HEK293T (cell line): ENCODE results near the gene ATG16L2.

Source experiments
- CTCF ChIA-PET: fragments of 350-600 bp; formaldehyde crosslinking; extraction: SDS; loops from one replicate; lab custom pipeline; 2021; ENCODE audit warnings: antibody characterized with exemption, inconsistent platforms; lab: Yijun Ruan, JAX
- POLR2A ChIA-PET: fragments of 350-600 bp; formaldehyde crosslinking; extraction: SDS; loops from one replicate; lab custom pipeline; 2020; ENCODE audit warnings: antibody characterized with exemption, inconsistent platforms; lab: Yijun Ruan, JAX
- DNase-seq: peaks from one replicate; pipeline ENCODE4 v3.0.0; 2012; ENCODE audit warnings: mixed read lengths; ENCODE audit errors: extremely low spot score
- ARNT ChIP-seq: fragments of 450-650 bp; IDR thresholded peaks from 2 replicates; pipeline ENCODE4 v1.6.1; 2017; ENCODE audit warnings: mild to moderate bottlenecking
- BHLHE40 ChIP-seq: fragments of 450-650 bp; IDR thresholded peaks from 2 replicates; pipeline ENCODE4 v1.6.1; 2016; ENCODE audit warnings: mild to moderate bottlenecking, moderate library complexity, borderline replicate concordance
- CTBP1 ChIP-seq: fragments of 450-650 bp; IDR thresholded peaks from 2 replicates; pipeline ENCODE4 v1.6.1; 2016; ENCODE audit warnings: borderline replicate concordance
- ELF4 ChIP-seq: fragments of 450-650 bp; IDR thresholded peaks from 2 replicates; pipeline ENCODE4 v1.6.1; 2017; ENCODE audit warnings: antibody characterized with exemption
- FOXA1 ChIP-seq: fragments of 450-650 bp; IDR thresholded peaks from 2 replicates; pipeline ENCODE4 v1.6.1; 2016; ENCODE audit warnings: mild to moderate bottlenecking
- FOXK2 ChIP-seq: fragments of 450-650 bp; IDR thresholded peaks from 2 replicates; pipeline ENCODE4 v1.6.1; 2016; ENCODE audit warnings: mild to moderate bottlenecking
- FOXM1 ChIP-seq: fragments of 450-650 bp; IDR thresholded peaks from 2 replicates; pipeline ENCODE4 v1.6.1; 2017; ENCODE audit warnings: mild to moderate bottlenecking, borderline replicate concordance
- HDGF ChIP-seq: fragments of 450-650 bp; IDR thresholded peaks from 2 replicates; pipeline ENCODE4 v1.6.1; 2017; ENCODE audit warnings: antibody characterized with exemption, borderline replicate concordance
- L3MBTL2 ChIP-seq: fragments of 450-650 bp; conservative IDR thresholded peaks from 2 replicates; pipeline ENCODE4 v1.6.1; 2016; ENCODE audit warnings: mild to moderate bottlenecking
- LEF1 ChIP-seq: fragments of 450-650 bp; IDR thresholded peaks from 2 replicates; pipeline ENCODE4 v1.6.1; 2017; ENCODE audit warnings: mild to moderate bottlenecking, borderline replicate concordance
- NFRKB ChIP-seq: fragments of 450-650 bp; IDR thresholded peaks from 2 replicates; pipeline ENCODE4 v1.6.1; 2016; ENCODE audit warnings: mild to moderate bottlenecking, moderate library complexity
- SP1 ChIP-seq: fragments of 450-650 bp; IDR thresholded peaks from 2 replicates; pipeline ENCODE4 v1.6.1; 2017
- SUZ12 ChIP-seq: fragments of 450-650 bp; IDR thresholded peaks from 2 replicates; pipeline ENCODE4 v1.6.1; 2016; ENCODE audit warnings: mild to moderate bottlenecking
- TARDBP ChIP-seq: fragments of 450-650 bp; IDR thresholded peaks from 2 replicates; pipeline ENCODE4 v1.6.1; 2016
- ZNF384 ChIP-seq: fragments of 450-650 bp; IDR thresholded peaks from 2 replicates; pipeline ENCODE4 v1.6.1; 2016
- TF ChIP-seq, protein P1 (sequence below): fragments of 450-650 bp; IDR thresholded peaks from 2 replicates; pipeline ENCODE4 v1.6.1; 2016

The ATG16L2 gene

DNA sequence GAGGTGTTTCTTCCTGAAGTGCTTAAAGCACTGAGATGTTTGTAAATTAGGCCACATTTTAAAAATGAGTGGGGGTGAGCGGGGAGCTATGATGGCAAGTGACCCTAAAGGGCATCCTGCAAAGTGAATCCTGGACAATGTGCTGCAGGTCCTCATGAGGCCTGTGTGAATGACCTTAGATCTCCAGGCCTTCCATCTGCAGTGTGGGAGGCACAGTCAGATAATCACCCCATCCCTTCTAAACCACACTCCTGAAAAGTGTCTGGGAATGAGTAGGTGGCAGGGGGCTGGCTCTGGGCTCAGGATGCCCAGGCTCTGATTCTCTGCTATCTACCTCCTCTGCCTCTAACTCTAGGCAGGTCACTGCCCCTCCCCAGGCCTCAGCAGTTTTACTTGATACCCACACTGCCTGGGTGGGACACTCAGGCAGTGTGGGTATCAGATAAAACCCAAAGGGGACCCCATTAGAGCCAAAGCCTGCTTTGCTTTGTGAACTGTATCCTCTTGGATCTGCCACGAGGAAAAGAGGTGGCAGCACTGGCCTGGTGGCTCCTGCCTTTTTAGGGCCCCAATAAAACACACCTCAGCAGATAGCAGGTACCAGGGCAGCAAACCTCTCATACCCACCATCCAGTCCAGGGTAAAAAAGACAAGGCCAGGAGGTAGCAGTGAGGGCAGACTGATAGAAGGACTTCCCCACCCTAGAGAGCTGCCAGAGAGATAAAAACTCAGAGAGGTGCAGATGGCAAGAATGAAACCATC, 30.9 kb upstream of the ATG16L2 start:
- TF ChIP-seq TARDBP, result no peak
- TF ChIP-seq CTBP1, result no peak
- no peak for TF ChIP-seq ZNF384
- no peak for TF ChIP-seq LEF1
- no peak for TF ChIP-seq NFRKB
- TF ChIP-seq L3MBTL2, result no peak
- TF ChIP-seq FOXA1, result no peak
- TF ChIP-seq ARNT, result no peak
- no peak for TF ChIP-seq FOXK2
- TF ChIP-seq HDGF, result no peak
- CTCF ChIA-PET, result interaction anchor here (1.0 kb wide), 1 partner anchor 11 kb away, joined by 3 read pairs; the partner anchor contains the start of gene STARD10
- POLR2A ChIA-PET, result interaction anchor here (1.1 to 1.4 kb wide), 3 partner anchors 9 to 31 kb away, joined by 3 to 9 read pairs (median 4); partner anchors contain the start of genes ATG16L2 and STARD10
- DNase-seq, result no peak

DNA sequence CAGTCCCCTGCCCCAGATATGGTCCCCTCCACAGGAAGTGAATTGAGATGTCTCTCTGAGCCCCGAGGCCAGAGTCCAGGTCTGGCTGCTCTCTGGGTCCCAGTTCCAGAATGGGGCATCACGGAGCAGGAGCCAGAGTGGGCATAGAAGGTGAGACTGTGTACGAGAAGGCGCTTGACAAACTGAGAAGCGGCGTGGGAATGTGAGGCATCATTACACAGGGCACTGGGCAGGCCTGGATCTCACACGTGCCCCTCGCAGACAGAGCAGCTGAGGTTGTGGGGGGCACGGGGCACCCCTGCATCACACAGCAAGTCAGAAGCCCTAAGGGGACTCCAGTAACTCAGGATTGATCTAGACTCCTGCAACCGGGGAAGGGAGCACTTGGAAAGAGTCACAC, 29.5 kb upstream of the ATG16L2 start:
- ChIA-PET CTCF (interaction anchor here (1.0 kb wide), 1 partner anchor 9 kb away, joined by 3 read pairs; the partner anchor contains the start of gene STARD10), POLR2A (no interaction called here)
- TF ChIP-seq FOXA1, result no peak
- TF ChIP-seq NFRKB, result no peak
- TF ChIP-seq ZNF384, result no peak
- TF ChIP-seq BHLHE40, result no peak
- no peak for TF ChIP-seq ARNT
- no peak for TF ChIP-seq L3MBTL2
- TF ChIP-seq HDGF, result no peak
- TF ChIP-seq SUZ12, result no peak
- TF ChIP-seq, protein P1, sequence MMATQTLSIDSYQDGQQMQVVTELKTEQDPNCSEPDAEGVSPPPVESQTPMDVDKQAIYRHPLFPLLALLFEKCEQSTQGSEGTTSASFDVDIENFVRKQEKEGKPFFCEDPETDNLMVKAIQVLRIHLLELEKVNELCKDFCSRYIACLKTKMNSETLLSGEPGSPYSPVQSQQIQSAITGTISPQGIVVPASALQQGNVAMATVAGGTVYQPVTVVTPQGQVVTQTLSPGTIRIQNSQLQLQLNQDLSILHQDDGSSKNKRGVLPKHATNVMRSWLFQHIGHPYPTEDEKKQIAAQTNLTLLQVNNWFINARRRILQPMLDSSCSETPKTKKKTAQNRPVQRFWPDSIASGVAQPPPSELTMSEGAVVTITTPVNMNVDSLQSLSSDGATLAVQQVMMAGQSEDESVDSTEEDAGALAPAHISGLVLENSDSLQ, result no peak
- no peak for TF ChIP-seq ELF4
- TF ChIP-seq SP1, result no peak
- TF ChIP-seq FOXK2, result no peak
- TF ChIP-seq CTBP1, result no peak
- no peak for TF ChIP-seq TARDBP
- no peak for TF ChIP-seq LEF1
- no peak for TF ChIP-seq FOXM1
- DNase-seq, result no peak

GRCh38 chr11:72786305-72787215, 27.7 kb upstream of the ATG16L2 start:
- ChIA-PET POLR2A (interaction anchor here (1.0 kb wide), 1 partner anchor 27 kb away, joined by 4 read pairs; no protein-coding TSS in a partner anchor), CTCF (interaction anchor here (0.6 to 1.4 kb wide), 3 partner anchors 10 to 61 kb away, joined by 3 to 5 read pairs (median 4); no protein-coding TSS in a partner anchor)
- TF ChIP-seq CTBP1 (no peak), HDGF (no peak), SP1 (no peak), L3MBTL2 (no peak), ZNF384 (no peak), NFRKB (no peak), FOXK2 (no peak), ELF4 (no peak), BHLHE40 (no peak), FOXA1 (no peak), LEF1 (no peak), SUZ12 (no peak), FOXM1 (no peak), ARNT (no peak), TARDBP (no peak)
- TF ChIP-seq, protein P1, result no peak
- DNase-seq, result no peak

DNA sequence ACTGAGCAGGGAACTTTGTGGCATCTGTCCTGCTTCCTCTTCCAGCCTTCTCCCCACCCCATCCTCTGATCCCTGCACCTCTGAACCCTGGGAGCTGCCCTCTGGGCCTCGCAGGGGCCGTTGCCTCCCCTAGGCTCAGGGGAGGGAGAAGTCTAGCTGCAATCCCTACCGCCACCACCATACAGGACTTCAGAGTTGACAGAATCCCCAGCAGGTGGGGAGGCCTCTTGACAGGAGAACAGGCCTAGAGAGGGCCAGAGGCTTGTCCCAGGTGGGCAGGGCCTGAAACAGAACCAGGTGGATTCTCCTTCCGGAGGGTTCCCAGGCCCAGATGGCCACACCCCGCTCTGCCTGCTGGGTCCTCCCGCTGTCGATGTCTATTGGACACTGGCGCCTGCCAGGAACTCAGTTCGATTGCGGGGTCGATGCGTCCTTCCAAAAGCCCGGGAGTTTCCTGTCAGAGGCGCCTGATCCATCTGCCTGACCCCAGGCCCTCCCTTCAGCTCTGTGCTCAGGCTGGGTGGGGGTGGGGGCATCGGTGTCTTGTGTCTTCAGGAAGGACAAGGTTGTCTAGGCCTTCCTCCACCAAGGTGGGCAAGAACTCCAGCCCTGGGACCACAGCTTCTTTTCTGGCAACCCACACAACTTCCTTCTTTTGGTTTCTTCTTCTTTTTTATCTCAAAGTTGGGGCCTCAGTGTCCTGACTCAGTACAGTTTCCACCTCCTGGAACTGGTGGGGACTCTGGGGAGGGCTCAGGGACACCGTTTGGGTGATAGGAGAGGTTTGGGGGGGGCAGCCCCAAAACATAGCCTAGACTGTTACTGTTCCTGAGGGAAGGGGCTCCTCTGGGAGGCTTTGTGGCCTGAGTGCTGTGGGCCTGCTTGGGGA, 26.8 kb upstream of the ATG16L2 start:
- POLR2A ChIA-PET, result interaction anchor here (1.0 kb wide), 1 partner anchor 28 kb away, joined by 4 read pairs; no protein-coding TSS in a partner anchor
- peak; percentile 59 for DNase-seq
- CTCF ChIA-PET, result interaction anchor here (0.8 to 1.4 kb wide), 2 partner anchors 34 to 62 kb away, joined by 3 to 5 read pairs; no protein-coding TSS in a partner anchor
- no peak for TF ChIP-seq NFRKB
- TF ChIP-seq, protein P1, result 0 out of 2 replicates have a peak, but pooled peaks have one; percentile 15
